Measurements from ENCODE around the gene WDR37. TPM values are rescaled to one million over a fixed set of nuclear protein-coding genes. Genes with fewer than 3 reads are reported as not detected.

Gene WDR37
- total and polyA plus RNA-seq, 9 of the 15 experiments (the other 6 are each of a cell fraction or from before 2014, with no cell fraction given) = 2.3 to 11.6 (median 6.7) TPM

DNA sequence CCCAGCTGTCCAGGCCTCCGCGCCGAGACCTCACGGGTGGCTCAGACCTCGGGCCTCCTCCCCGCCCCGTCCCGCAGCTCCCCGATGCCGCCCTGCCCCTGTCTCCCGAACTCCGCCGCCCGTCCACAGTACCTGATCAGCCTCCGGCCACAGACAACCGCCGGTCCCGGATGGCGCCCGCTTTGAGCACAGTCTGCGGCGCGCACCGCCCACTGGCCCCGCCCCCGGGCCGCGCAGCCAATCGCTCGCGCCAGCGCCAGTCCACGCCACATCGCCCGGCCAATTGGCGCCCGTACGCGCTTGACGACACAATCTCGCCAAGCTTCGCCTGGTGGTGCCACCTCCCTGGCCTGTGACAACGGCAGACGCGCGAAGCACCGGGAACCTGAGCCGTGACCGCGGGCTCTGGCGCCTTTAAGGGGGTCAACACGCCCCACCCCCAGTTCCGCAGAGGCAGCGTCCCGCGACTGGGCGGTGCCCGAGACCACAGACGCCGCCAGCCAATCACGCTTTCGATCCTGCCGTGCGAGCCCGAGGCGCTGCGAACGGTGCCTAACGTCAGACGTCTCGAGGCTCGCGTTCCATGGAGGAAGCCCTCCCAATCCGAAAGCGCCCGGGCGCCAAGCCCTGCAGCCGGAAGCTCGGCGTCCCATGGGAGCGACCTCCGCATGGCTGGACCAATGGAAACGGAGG is 7.3 kb upstream of the WDR37 start, which contains the start of gene IDI1 (continued):
- TF ChIP-seq MAZ (CRISPR knock-in tag; conservative IDR thresholded peaks at IDR 0.05 in 1 of 2, IDR thresholded peaks at IDR 0.05 in 1 of 2) (peak; percentile 56 to 65; a peak in 2 of 4 replicates), RFX5 (IDR thresholded peaks at IDR 0.05; ENCODE audit: low read depth, low read length) (peak; percentile 52; the same call in 1 of the 2 replicates), XRCC5 (IDR thresholded peaks at IDR 0.05; ENCODE audit: low read depth, low read length) (0 out of 2 replicates have a peak, but pooled peaks have one; percentile 16), ZNF830 (CRISPR knock-in tag; IDR thresholded peaks at IDR 0.05) (peak; percentile 79; the same call in 1 of the 2 replicates), JUNB (CRISPR knock-in tag; conservative IDR thresholded peaks at IDR 0.05) (0 out of 2 replicates have a peak, but pooled peaks have one; percentile 2), SNIP1 (IDR thresholded peaks at IDR 0.05; ENCODE audit: low read depth) (peak; percentile 71; the same call in 1 of the 2 replicates), GTF2F1 (IDR thresholded peaks at IDR 0.05; ENCODE audit: low read depth, low read length) (no peak), ZNF224 (CRISPR knock-in tag; IDR thresholded peaks at IDR 0.05) (no peak), MTA1 (IDR thresholded peaks at IDR 0.05; ENCODE audit: borderline replicate concordance) (no peak), POLR2H (tag; IDR thresholded peaks at IDR 0.05; ENCODE audit: low read depth) (peak; percentile 90), SIX5 (IDR thresholded peaks at IDR 0.05; ENCODE audit: borderline replicate concordance in 1 of 2, insufficient read depth in 1 of 2, low read depth in 1 of 2, low read length in 2 of 2) (no peak), GABPB2 (CRISPR knock-in tag; conservative IDR thresholded peaks at IDR 0.05) (no peak), PKNOX1 (IDR thresholded peaks at IDR 0.05) (peak; percentile 79), RFX7 (CRISPR knock-in tag; IDR thresholded peaks at IDR 0.05) (no peak), TBL1XR1 (IDR thresholded peaks at IDR 0.05; ENCODE audit: low read length in 2 of 2) (no peak; a peak in 1 of 4 replicates), CHD2 (IDR thresholded peaks at IDR 0.05; ENCODE audit: low read depth, low read length) (peak; percentile 42), ZKSCAN3 (CRISPR knock-in tag; IDR thresholded peaks at IDR 0.05) (no peak), CXXC5 (CRISPR knock-in tag; IDR thresholded peaks at IDR 0.05) (peak; percentile 94), ZFP36 (IDR thresholded peaks at IDR 0.05; ENCODE audit: low read depth, low read length, partially characterized antibody) (no peak), STAT5A (IDR thresholded peaks at IDR 0.05; ENCODE audit: borderline replicate concordance, low read length) (no peak), ETV5 (CRISPR knock-in tag; IDR thresholded peaks at IDR 0.05; ENCODE audit: low read depth) (peak; percentile 74), EGR1 (conservative IDR thresholded peaks at IDR 0.05) (peak; percentile 65), HMGN3 (IDR thresholded peaks at IDR 0.05; ENCODE audit: borderline replicate concordance, extremely low read depth, insufficient read length, low read depth, low read length) (peak; percentile 78), BHLHE40 (IDR thresholded peaks at IDR 0.05; ENCODE audit: low read length) (peak; percentile 14; the same call in 1 of the 2 replicates), SMARCC2 (IDR thresholded peaks at IDR 0.05; ENCODE audit: low read depth) (no peak), YBX1 (IDR thresholded peaks at IDR 0.05) (no peak), ZNF551 (CRISPR knock-in tag; IDR thresholded peaks at IDR 0.05) (no peak), CEBPB (tag; IDR thresholded peaks at IDR 0.05) (no peak), FOS (IDR thresholded peaks at IDR 0.05; ENCODE audit: extremely low read depth, insufficient read length) (peak; percentile 87)
- TF ChIP-seq, protein P1, sequence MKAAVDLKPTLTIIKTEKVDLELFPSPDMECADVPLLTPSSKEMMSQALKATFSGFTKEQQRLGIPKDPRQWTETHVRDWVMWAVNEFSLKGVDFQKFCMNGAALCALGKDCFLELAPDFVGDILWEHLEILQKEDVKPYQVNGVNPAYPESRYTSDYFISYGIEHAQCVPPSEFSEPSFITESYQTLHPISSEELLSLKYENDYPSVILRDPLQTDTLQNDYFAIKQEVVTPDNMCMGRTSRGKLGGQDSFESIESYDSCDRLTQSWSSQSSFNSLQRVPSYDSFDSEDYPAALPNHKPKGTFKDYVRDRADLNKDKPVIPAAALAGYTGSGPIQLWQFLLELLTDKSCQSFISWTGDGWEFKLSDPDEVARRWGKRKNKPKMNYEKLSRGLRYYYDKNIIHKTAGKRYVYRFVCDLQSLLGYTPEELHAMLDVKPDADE (conservative IDR thresholded peaks at IDR 0.05; ENCODE audit: control insufficient read depth, low read depth, low read length) = peak; percentile 10; the same call in 1 of the 2 replicates

All from K562 (cell line).